Ectodermal cell (in vitro differentiated cells): ENCODE measurements around the gene S100A1.
A peak's percentile ranks its signal among the peaks of the same experiment; 100 is the strongest.

Experiments
- H3K27ac ChIP-seq: 2 replicates; pipeline ENCODE4 v1.7.0; 2013; ENCODE audit warnings: mild to moderate bottlenecking, low read depth, low read length; ENCODE audit not compliant: insufficient read depth, poor library complexity, severe bottlenecking
- H3K27me3 ChIP-seq: 2 replicates; pipeline ENCODE4 v1.7.0; 2013; ENCODE audit warnings: mild to moderate bottlenecking, low read length; ENCODE audit not compliant: insufficient read depth, control insufficient read depth, poor library complexity, severe bottlenecking
- H3K36me3 ChIP-seq: one replicate; pipeline ENCODE4 v1.7.0; 2013; ENCODE audit warnings: low read length; ENCODE audit not compliant: control insufficient read depth, insufficient read depth
- H3K4me1 ChIP-seq: one replicate; pipeline ENCODE4 v1.7.0; 2013; ENCODE audit warnings: low read length; ENCODE audit not compliant: control insufficient read depth, insufficient read depth
- H3K4me3 ChIP-seq: 2 replicates; pipeline ENCODE4 v1.7.0; 2013; ENCODE audit warnings: low read depth, low read length, control low read depth; ENCODE audit not compliant: insufficient read depth
- H3K9me3 ChIP-seq: 2 replicates; pipeline ENCODE4 v1.7.0; 2013; ENCODE audit warnings: mild to moderate bottlenecking, low read length, moderate library complexity; ENCODE audit not compliant: control insufficient read depth
- WGBS, 2 experiments: methylation state at CpG; one replicate each; pipeline ENCODE4 v1.1.7; 2013; ENCODE audit warnings: missing lambda C conversion rate in 2 of 2; 5-methylcytosine and 5-hydroxymethylcytosine counted together

The S100A1 gene

GRCh38 chr1:153609585-153609907 is 18.7 kb upstream of the S100A1 start:
- H3K9me3 ChIP-seq, result no peaks in the 10 kb centered on the region
- peaks cover 29% of the 10 kb centered on the region for H3K4me1 ChIP-seq
- 82 to 84% methylated on average over 6 of the region's 6 CpGs for WGBS, 2 experiments
- no peak overlapping the region for H3K4me3 ChIP-seq
- H3K36me3 ChIP-seq, result no peaks in the 10 kb centered on the region
- H3K27me3 ChIP-seq, result no peaks in the 10 kb centered on the region
- no peak overlapping the region for H3K27ac ChIP-seq

GRCh38 chr1:153610334-153610733 is 17.9 kb upstream of the S100A1 start:
- Histone ChIP-seq H3K36me3 (no peaks in the 10 kb centered on the region), H3K4me1 (peaks cover 29% of the 10 kb centered on the region), H3K4me3 (no peak overlapping the region), H3K27me3 (no peaks in the 10 kb centered on the region), H3K9me3 (no peaks in the 10 kb centered on the region), H3K27ac (no peak overlapping the region)
- 68 to 75% methylated on average over 4 of the region's 4 CpGs for WGBS, 2 experiments

- H3K27me3 ChIP-seq, result no peaks in the 10 kb centered on the region
- H3K4me1 ChIP-seq, result peaks cover 29% of the 10 kb centered on the region
- WGBS, 2 experiments, result 90 to 94% methylated on average over 7 of the region's 7 CpGs
Measured at GRCh38 chr1:153610811-153611301, 17.4 kb upstream of the S100A1 start.

DNA sequence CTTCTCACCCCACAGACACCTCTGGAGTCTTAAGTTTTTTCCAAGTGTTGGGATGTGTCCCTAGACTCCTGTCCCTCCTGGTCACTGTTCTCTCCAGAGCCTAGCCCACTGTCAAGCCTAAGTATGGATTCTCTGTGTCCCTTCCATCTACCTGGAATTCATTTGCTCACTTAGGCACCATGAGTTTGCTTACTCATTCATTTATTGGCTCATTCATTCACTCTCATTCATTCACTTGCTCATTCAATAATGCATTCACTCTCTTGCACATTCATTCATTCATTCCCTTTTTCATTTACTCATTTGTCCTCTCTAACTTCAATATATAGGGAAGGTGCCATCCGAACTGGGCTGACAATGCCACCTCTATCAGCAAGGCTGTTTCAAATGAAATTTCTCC is 16.9 kb upstream of the S100A1 start:
- 91% methylated on average over 1 of the region's 1 CpG for WGBS, 2 experiments
- Histone ChIP-seq H3K4me1 (peaks cover 29% of the 10 kb centered on the region), H3K36me3 (no peaks in the 10 kb centered on the region), H3K4me3 (no peak overlapping the region), H3K27ac (no peak overlapping the region), H3K9me3 (no peaks in the 10 kb centered on the region), H3K27me3 (no peaks in the 10 kb centered on the region)

More at GRCh38 chr1:153610811-153611301, 17.4 kb upstream of the S100A1 start:
- no peak overlapping the region for H3K4me3 ChIP-seq
- H3K27ac ChIP-seq, result no peak overlapping the region
- no peaks in the 10 kb centered on the region for H3K9me3 ChIP-seq
- H3K36me3 ChIP-seq, result no peaks in the 10 kb centered on the region

GRCh38 chr1:153612111-153612754 is 16.0 kb upstream of the S100A1 start:
- H3K27me3 ChIP-seq, result no peaks in the 10 kb centered on the region
- no peaks in the 10 kb centered on the region for H3K9me3 ChIP-seq
- H3K27ac ChIP-seq, result no peak overlapping the region
- H3K4me1 ChIP-seq, result peaks cover 29% of the 10 kb centered on the region
- peak overlapping the region; percentile 15 for H3K4me3 ChIP-seq
- H3K36me3 ChIP-seq, result no peaks in the 10 kb centered on the region
- WGBS, 2 experiments, result 48 to 57% methylated on average over 11 of the region's 11 CpGs

DNA sequence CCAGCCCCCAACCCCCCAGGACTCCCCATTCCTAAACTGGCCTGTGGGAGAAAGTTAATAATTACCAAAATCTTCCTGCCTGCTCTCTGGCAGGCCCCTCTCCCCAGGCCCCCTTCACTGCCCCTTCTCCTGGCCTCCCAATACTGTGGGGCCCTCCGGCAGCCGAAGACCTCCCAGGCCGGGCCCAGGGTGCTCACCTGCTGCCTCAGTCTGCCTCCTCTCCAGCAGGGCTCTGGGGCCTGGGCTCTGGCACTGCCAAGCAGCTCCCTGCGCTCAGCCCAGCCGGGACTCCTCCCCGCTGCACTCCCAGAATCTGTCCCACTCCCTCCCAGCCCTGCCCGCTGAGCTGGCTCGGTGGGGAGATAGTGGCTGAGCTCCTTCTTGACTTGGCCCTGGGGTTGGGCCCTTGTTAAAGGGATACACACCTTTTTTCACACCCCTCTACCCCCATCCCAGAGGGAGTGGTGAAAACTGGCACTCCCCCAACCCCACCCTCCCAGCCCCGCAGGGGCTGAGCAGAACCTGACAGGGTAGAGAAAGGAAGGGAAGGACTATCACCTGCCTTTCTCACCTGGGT is 15.4 kb upstream of the S100A1 start, which contains the start of gene S100A16:
Gene S100A16, minus strand, starts transcription at position 383 of the 577 bp plus-strand sequence. CDS start 4,986 bp downstream, outside the sequence.
- Histone ChIP-seq H3K27me3 (no peaks in the 10 kb centered on the region), H3K9me3 (no peaks in the 10 kb centered on the region), H3K27ac (no peak within 1 kb of the TSS), H3K4me1 (peaks cover 29% of the 10 kb centered on the region), H3K36me3 (no peaks in the 10 kb centered on the region), H3K4me3 (peak within 1 kb of the TSS; percentile 15)
- WGBS, 2 experiments, result 31 to 33% methylated on average over 9 of the region's 9 CpGs

DNA sequence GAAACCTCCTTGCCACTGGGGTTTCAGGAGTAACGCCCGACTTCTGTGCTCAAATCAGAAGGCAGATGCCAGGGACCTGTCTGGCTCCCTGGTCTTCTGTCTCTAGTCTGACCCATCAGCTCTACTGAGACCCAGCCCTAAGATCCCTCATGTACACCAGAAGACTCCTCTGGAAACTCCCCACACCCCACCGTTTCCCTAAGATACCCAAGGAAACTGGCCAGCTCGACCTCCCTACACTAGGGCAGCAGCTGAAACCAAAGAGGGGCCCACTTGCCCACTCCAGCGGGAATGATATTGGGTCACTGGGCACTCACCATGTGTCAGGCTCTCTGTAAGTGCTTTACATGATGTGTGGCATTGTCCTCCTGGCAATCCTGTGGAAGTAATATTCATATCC is 14.8 kb upstream of the S100A1 start:
- Histone ChIP-seq H3K36me3 (peaks cover under 1% of the 10 kb centered on the region), H3K27me3 (no peaks in the 10 kb centered on the region), H3K27ac (no peak overlapping the region), H3K4me1 (peaks cover 27% of the 10 kb centered on the region), H3K4me3 (no peak overlapping the region), H3K9me3 (no peaks in the 10 kb centered on the region)
- 88 to 91% methylated on average over 5 of the region's 5 CpGs for WGBS, 2 experiments

DNA sequence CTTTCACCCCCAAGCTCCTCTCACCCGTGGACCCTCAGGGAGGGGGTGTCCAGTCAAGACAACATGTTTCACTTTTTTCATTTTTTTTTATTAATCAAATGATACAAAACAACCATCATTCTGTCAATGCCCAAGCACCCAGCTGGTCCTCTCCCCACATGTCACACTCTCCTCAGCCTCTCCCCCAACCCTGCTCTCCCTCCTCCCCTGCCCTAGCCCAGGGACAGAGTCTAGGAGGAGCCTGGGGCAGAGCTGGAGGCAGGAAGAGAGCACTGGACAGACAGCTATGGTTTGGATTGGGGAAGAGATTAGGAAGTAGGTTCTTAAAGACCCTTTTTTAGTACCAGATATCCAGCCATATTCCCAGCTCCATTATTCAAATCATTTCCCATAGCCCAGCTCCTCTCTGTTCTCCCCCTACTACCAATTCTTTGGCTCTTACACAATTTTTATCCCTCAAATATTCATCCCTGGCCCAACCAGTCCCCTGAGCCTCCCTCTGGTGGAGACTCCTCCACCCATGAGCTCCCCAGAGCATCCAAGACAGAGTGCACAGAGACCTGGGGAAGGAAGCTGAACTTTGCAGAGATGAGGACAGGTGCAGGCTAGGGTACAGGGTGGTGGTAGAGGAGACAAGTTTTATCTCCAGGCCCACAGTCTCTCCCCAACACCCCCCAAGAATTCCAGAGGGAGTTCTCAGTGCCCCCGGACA is 13.9 kb upstream of the S100A1 start:
- peaks cover 19% of the 10 kb centered on the region for H3K4me1 ChIP-seq
- H3K27me3 ChIP-seq, result no peaks in the 10 kb centered on the region
- H3K4me3 ChIP-seq, result no peak overlapping the region
- WGBS, 2 experiments, result 86 to 88% methylated on average over 2 of the region's 2 CpGs
- no peak overlapping the region for H3K27ac ChIP-seq
- H3K36me3 ChIP-seq, result peaks cover 10% of the 10 kb centered on the region
- no peaks in the 10 kb centered on the region for H3K9me3 ChIP-seq

DNA sequence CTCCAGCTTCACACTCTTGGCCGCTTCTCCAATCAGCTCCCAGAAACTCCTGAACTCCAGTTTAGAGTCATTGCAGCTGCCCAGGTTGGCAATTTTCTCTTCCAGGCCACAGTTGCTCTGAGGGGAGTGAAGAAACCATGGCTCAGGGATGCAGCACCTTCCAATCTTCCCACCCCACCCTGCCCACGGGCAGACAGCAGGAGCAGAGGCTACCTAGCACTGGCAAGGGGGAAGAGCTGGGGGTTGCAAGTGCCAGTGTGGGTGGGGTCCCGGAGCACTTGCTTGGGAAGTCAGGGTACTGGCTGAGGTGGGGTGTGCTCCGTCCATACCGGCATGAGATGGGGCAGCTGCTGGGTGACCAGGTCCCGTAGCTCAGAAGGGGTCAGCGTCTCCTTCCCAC is 13.3 kb upstream of the S100A1 start:
- Histone ChIP-seq H3K4me3 (no peak overlapping the region), H3K27me3 (no peaks in the 10 kb centered on the region), H3K27ac (no peak overlapping the region), H3K9me3 (no peaks in the 10 kb centered on the region), H3K36me3 (peaks cover 11% of the 10 kb centered on the region), H3K4me1 (peaks cover 16% of the 10 kb centered on the region)
- WGBS, 2 experiments, result 92% methylated on average over 7 of the region's 7 CpGs

DNA sequence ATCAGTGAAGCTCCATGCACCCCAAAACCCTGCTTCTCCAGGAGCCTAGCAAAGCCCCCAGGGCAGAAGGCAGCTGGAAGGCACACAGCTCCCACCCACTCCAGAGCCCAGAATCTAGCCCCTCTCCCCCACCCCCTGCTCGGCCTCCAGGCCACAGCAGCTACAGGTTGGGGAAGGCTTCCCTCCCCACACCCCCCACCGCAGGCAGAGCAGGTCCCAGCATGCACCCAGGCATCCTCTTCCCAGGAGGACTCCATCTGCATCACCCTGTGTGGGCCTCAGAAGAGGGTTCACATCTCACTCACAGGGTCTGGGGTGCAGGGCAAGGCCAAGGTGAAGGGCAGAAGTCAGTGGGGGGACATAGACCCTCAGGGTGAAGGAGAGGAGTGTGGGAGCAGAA is 12.8 kb upstream of the S100A1 start:
- Histone ChIP-seq H3K9me3 (no peaks in the 10 kb centered on the region), H3K4me3 (no peak overlapping the region), H3K27ac (no peak overlapping the region), H3K27me3 (no peaks in the 10 kb centered on the region), H3K36me3 (peaks cover 11% of the 10 kb centered on the region), H3K4me1 (peaks cover 16% of the 10 kb centered on the region)
- 82 to 88% methylated on average over 2 of the region's 2 CpGs for WGBS, 2 experiments
